ENCODE data around the gene SPATA46.

The SPATA46 gene

GRCh38 chr1:162373072-162373427, 3.6 kb downstream of the SPATA46 start:
- no peaks in the 10 kb centered on the region for H3K9me3 ChIP-seq (ENCODE audit: control insufficient read depth, insufficient read depth, low read depth, low read length)
- H3K9ac ChIP-seq (ENCODE audit: low read length): no peak overlapping the region
- no peaks in the 10 kb centered on the region for H3K4me1 ChIP-seq (ENCODE audit: control insufficient read depth, insufficient read depth, low read length)
- H3K27me3 ChIP-seq (ENCODE audit: control insufficient read depth, insufficient read depth, low read length): no peaks in the 10 kb centered on the region
- H3K4me3 ChIP-seq (ENCODE audit: low read depth, low read length): no peak overlapping the region
- H3K36me3 ChIP-seq (ENCODE audit: control insufficient read depth, insufficient read depth, low read length): no peaks in the 10 kb centered on the region
- H3K27ac ChIP-seq (ENCODE audit: low read depth, low read length): no peak overlapping the region

- Histone ChIP-seq H3K9me3 (ENCODE audit: control insufficient read depth, insufficient read depth, low read depth, low read length) (no peaks in the 10 kb centered on the region), H3K4me1 (ENCODE audit: control insufficient read depth, insufficient read depth, low read length) (no peaks in the 10 kb centered on the region), H3K9ac (ENCODE audit: low read length) (no peak overlapping the region), H3K27ac (ENCODE audit: low read depth, low read length) (no peak overlapping the region), H3K27me3 (ENCODE audit: control insufficient read depth, insufficient read depth, low read length) (no peaks in the 10 kb centered on the region), H3K4me3 (ENCODE audit: low read depth, low read length) (no peak overlapping the region), H3K36me3 (ENCODE audit: control insufficient read depth, insufficient read depth, low read length) (peaks cover 6% of the 10 kb centered on the region; the same call in 1 of the 2 replicates)
Observed at GRCh38 chr1:162372159-162373071, 4.2 kb downstream of the SPATA46 start.

- H3K4me3 ChIP-seq (ENCODE audit: low read depth, low read length): no peak overlapping the region
- H3K36me3 ChIP-seq (ENCODE audit: control insufficient read depth, insufficient read depth, low read length): peaks cover 13% of the 10 kb centered on the region; the same call in 1 of the 2 replicates
- no peak overlapping the region for H3K9ac ChIP-seq (ENCODE audit: low read length)
- H3K27ac ChIP-seq (ENCODE audit: low read depth, low read length): no peak overlapping the region
- no peaks in the 10 kb centered on the region for H3K4me1 ChIP-seq (ENCODE audit: control insufficient read depth, insufficient read depth, low read length)
- H3K27me3 ChIP-seq (ENCODE audit: control insufficient read depth, insufficient read depth, low read length): no peaks in the 10 kb centered on the region
- H3K9me3 ChIP-seq (ENCODE audit: control insufficient read depth, insufficient read depth, low read depth, low read length): no peaks in the 10 kb centered on the region
Observed at GRCh38 chr1:162371611-162372010, 5.0 kb downstream of the SPATA46 start.

GRCh38 chr1:162370721-162371120, 5.9 kb downstream of the SPATA46 start:
- Histone ChIP-seq H3K27me3 (ENCODE audit: control insufficient read depth, insufficient read depth, low read length) (no peaks in the 10 kb centered on the region), H3K27ac (ENCODE audit: low read depth, low read length) (no peak overlapping the region), H3K9me3 (ENCODE audit: control insufficient read depth, insufficient read depth, low read depth, low read length) (no peaks in the 10 kb centered on the region), H3K9ac (ENCODE audit: low read length) (no peak overlapping the region), H3K4me1 (ENCODE audit: control insufficient read depth, insufficient read depth, low read length) (no peaks in the 10 kb centered on the region), H3K36me3 (ENCODE audit: control insufficient read depth, insufficient read depth, low read length) (peaks cover 13% of the 10 kb centered on the region; the same call in 1 of the 2 replicates), H3K4me3 (ENCODE audit: low read depth, low read length) (no peak overlapping the region)

- no peaks in the 10 kb centered on the region for H3K27me3 ChIP-seq (ENCODE audit: control insufficient read depth, insufficient read depth, low read length)
- H3K4me3 ChIP-seq (ENCODE audit: low read depth, low read length): no peak overlapping the region
- no peak overlapping the region for H3K9ac ChIP-seq (ENCODE audit: low read length)
- no peak overlapping the region for H3K27ac ChIP-seq (ENCODE audit: low read depth, low read length)
- no peaks in the 10 kb centered on the region for H3K9me3 ChIP-seq (ENCODE audit: control insufficient read depth, insufficient read depth, low read depth, low read length)
- no peaks in the 10 kb centered on the region for H3K4me1 ChIP-seq (ENCODE audit: control insufficient read depth, insufficient read depth, low read length)
- peaks cover 13% of the 10 kb centered on the region; the same call in 1 of the 2 replicates for H3K36me3 ChIP-seq (ENCODE audit: control insufficient read depth, insufficient read depth, low read length)
Observed at GRCh38 chr1:162370161-162370560, 6.5 kb downstream of the SPATA46 start.

- Histone ChIP-seq H3K36me3 (ENCODE audit: control insufficient read depth, insufficient read depth, low read length) (peaks cover 13% of the 10 kb centered on the region; the same call in 1 of the 2 replicates), H3K27ac (ENCODE audit: low read depth, low read length) (no peak overlapping the region), H3K27me3 (ENCODE audit: control insufficient read depth, insufficient read depth, low read length) (no peaks in the 10 kb centered on the region), H3K9ac (ENCODE audit: low read length) (no peak overlapping the region), H3K4me1 (ENCODE audit: control insufficient read depth, insufficient read depth, low read length) (no peaks in the 10 kb centered on the region), H3K9me3 (ENCODE audit: control insufficient read depth, insufficient read depth, low read depth, low read length) (no peaks in the 10 kb centered on the region), H3K4me3 (ENCODE audit: low read depth, low read length) (no peak overlapping the region)
Observed at GRCh38 chr1:162369571-162369970, 7.1 kb downstream of the SPATA46 start.

GRCh38 chr1:162368451-162368850, 8.2 kb downstream of the SPATA46 start:
- peaks cover 13% of the 10 kb centered on the region; the same call in 1 of the 2 replicates for H3K36me3 ChIP-seq (ENCODE audit: control insufficient read depth, insufficient read depth, low read length)
- H3K9me3 ChIP-seq (ENCODE audit: control insufficient read depth, insufficient read depth, low read depth, low read length): no peaks in the 10 kb centered on the region
- H3K27ac ChIP-seq (ENCODE audit: low read depth, low read length): no peak overlapping the region
- H3K4me3 ChIP-seq (ENCODE audit: low read depth, low read length): no peak overlapping the region
- no peak overlapping the region for H3K9ac ChIP-seq (ENCODE audit: low read length)
- H3K27me3 ChIP-seq (ENCODE audit: control insufficient read depth, insufficient read depth, low read length): no peaks in the 10 kb centered on the region
- no peaks in the 10 kb centered on the region for H3K4me1 ChIP-seq (ENCODE audit: control insufficient read depth, insufficient read depth, low read length)

- H3K4me3 ChIP-seq (ENCODE audit: low read depth, low read length): no peak overlapping the region
- H3K9me3 ChIP-seq (ENCODE audit: control insufficient read depth, insufficient read depth, low read depth, low read length): no peaks in the 10 kb centered on the region
- H3K27ac ChIP-seq (ENCODE audit: low read depth, low read length): no peak overlapping the region
- peaks cover 13% of the 10 kb centered on the region; the same call in 1 of the 2 replicates for H3K36me3 ChIP-seq (ENCODE audit: control insufficient read depth, insufficient read depth, low read length)
- H3K4me1 ChIP-seq (ENCODE audit: control insufficient read depth, insufficient read depth, low read length): no peaks in the 10 kb centered on the region
- H3K27me3 ChIP-seq (ENCODE audit: control insufficient read depth, insufficient read depth, low read length): no peaks in the 10 kb centered on the region
- no peak overlapping the region for H3K9ac ChIP-seq (ENCODE audit: low read length)
Observed at GRCh38 chr1:162367772-162368171, 8.9 kb downstream of the SPATA46 start.

- no peak overlapping the region for H3K9ac ChIP-seq (ENCODE audit: low read length)
Observed at GRCh38 chr1:162367073-162367472, 9.6 kb downstream of the SPATA46 start.

GRCh38 chr1:162366671-162367070, 10.0 kb downstream of the SPATA46 start:
- Histone ChIP-seq H3K27ac (ENCODE audit: low read depth, low read length) (no peak overlapping the region), H3K36me3 (ENCODE audit: control insufficient read depth, insufficient read depth, low read length) (peaks cover 13% of the 10 kb centered on the region; the same call in 1 of the 2 replicates), H3K9ac (ENCODE audit: low read length) (no peak overlapping the region), H3K9me3 (ENCODE audit: control insufficient read depth, insufficient read depth, low read depth, low read length) (no peaks in the 10 kb centered on the region), H3K4me1 (ENCODE audit: control insufficient read depth, insufficient read depth, low read length) (no peaks in the 10 kb centered on the region), H3K27me3 (ENCODE audit: control insufficient read depth, insufficient read depth, low read length) (no peaks in the 10 kb centered on the region), H3K4me3 (ENCODE audit: low read depth, low read length) (no peak overlapping the region)

More at GRCh38 chr1:162367073-162367472, 9.6 kb downstream of the SPATA46 start:
- Histone ChIP-seq H3K27ac (ENCODE audit: low read depth, low read length) (no peak overlapping the region), H3K9me3 (ENCODE audit: control insufficient read depth, insufficient read depth, low read depth, low read length) (no peaks in the 10 kb centered on the region), H3K36me3 (ENCODE audit: control insufficient read depth, insufficient read depth, low read length) (peaks cover 13% of the 10 kb centered on the region; the same call in 1 of the 2 replicates), H3K4me1 (ENCODE audit: control insufficient read depth, insufficient read depth, low read length) (no peaks in the 10 kb centered on the region), H3K27me3 (ENCODE audit: control insufficient read depth, insufficient read depth, low read length) (no peaks in the 10 kb centered on the region), H3K4me3 (ENCODE audit: low read depth, low read length) (no peak overlapping the region)

- H3K4me1 ChIP-seq (ENCODE audit: control insufficient read depth, insufficient read depth, low read length): no peaks in the 10 kb centered on the region
- no peak overlapping the region for H3K9ac ChIP-seq (ENCODE audit: low read length)
- H3K4me3 ChIP-seq (ENCODE audit: low read depth, low read length): no peak overlapping the region
- H3K27me3 ChIP-seq (ENCODE audit: control insufficient read depth, insufficient read depth, low read length): no peaks in the 10 kb centered on the region
- no peaks in the 10 kb centered on the region for H3K9me3 ChIP-seq (ENCODE audit: control insufficient read depth, insufficient read depth, low read depth, low read length)
- peaks cover 13% of the 10 kb centered on the region; the same call in 1 of the 2 replicates for H3K36me3 ChIP-seq (ENCODE audit: control insufficient read depth, insufficient read depth, low read length)
- H3K27ac ChIP-seq (ENCODE audit: low read depth, low read length): no peak overlapping the region
Observed at GRCh38 chr1:162366149-162366548, 10.5 kb downstream of the SPATA46 start.

All from HUES6 (cell line).